Keratinocyte (primary cell): ENCODE data around the gene GPX1.

Source experiments
- CTCF ChIP-seq, 3 experiments: IDR thresholded peaks in 1 of 3; conservative IDR thresholded peaks in 1 of 3; optimal IDR thresholded peaks in 1 of 3; 2 replicates in 2 of 3; 3 replicates in 1 of 3; pipeline versions ENCODE3 to v1.5.1; 2011; ENCODE audit warnings: low read length in 3 of 3, mild to moderate bottlenecking in 3 of 3, moderate library complexity in 2 of 3, control low read depth in 1 of 3, inconsistent platforms in 1 of 3; ENCODE audit not compliant: insufficient read depth in 2 of 3; ENCODE audit errors: extremely low read depth in 1 of 3
- EZH2 ChIP-seq: IDR thresholded peaks from one replicate; pipeline ENCODE4 v1.6.1; 2012; ENCODE audit warnings: inconsistent platforms, mild to moderate bottlenecking, low read length, moderate library complexity

DNA sequence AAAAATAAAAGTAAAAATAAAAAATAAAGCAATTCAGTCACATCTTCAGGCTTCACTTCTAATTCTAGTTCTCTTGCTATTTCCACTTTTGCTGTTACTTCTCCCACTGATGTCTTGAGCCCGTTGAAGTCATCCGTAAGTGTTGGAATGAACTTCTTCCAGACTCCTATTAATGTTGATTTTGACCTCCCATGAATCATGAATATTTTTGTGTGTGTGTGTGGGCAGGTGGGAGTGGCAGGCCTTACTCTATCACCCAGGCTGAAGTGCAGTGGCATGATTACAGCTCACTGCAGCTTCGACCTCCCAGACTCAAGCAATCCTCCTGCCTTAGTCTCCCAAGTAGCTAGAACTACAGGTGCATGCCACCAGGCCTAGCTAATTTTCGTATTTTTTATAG, 29.0 kb downstream of the GPX1 start:
- TF ChIP-seq CTCF (optimal IDR thresholded peaks at IDR 0.05 in 1 of 3, IDR thresholded peaks at IDR 0.05 in 1 of 3, conservative IDR thresholded peaks at IDR 0.05 in 1 of 3; ENCODE audit: extremely low read depth in 1 of 3, insufficient read depth in 2 of 3, low read length in 3 of 3) (no peak), EZH2 (no peak)
